Limb (tissue), 2 donors: ENCODE results near the gene NF2.

ENCODE experiments used
- DNase-seq, 2 donors: peaks; one replicate each; pipeline ENCODE4 v3.0.0-alpha.2; 2016; ENCODE audit errors: extremely low spot score in 2 of 2

NF2 gene

GRCh38 chr22:29663180-29663821 is 59.9 kb downstream of the NF2 start:
- DNase-seq = peak in 1 of 2 donors; percentile 27

- no peak for DNase-seq
Measured at GRCh38 chr22:29665486-29665885, 62.1 kb downstream of the NF2 start.

GRCh38 chr22:29668673-29669072 is 65.2 kb downstream of the NF2 start:
- no peak for DNase-seq

- no peak for DNase-seq
Measured at GRCh38 chr22:29670626-29671025, 67.2 kb downstream of the NF2 start.

- no peak for DNase-seq
Measured at GRCh38 chr22:29673361-29674066, 70.1 kb downstream of the NF2 start.

GRCh38 chr22:29674121-29674520 is 70.7 kb downstream of the NF2 start:
- DNase-seq = no peak

- DNase-seq = no peak
Measured at GRCh38 chr22:29679316-29679715, 75.9 kb downstream of the NF2 start.

GRCh38 chr22:29683536-29683935 is 80.1 kb downstream of the NF2 start:
- DNase-seq = no peak

GRCh38 chr22:29684244-29684643 is 80.8 kb downstream of the NF2 start:
- DNase-seq = no peak

GRCh38 chr22:29689206-29689879 is 85.9 kb downstream of the NF2 start:
- no peak for DNase-seq

- DNase-seq = peak; percentile 72 to 85
Measured at GRCh38 chr22:29689880-29690213, 86.4 kb downstream of the NF2 start.

- peak in 1 of 2 donors; percentile 66 for DNase-seq
Measured at GRCh38 chr22:29690476-29690875, 87.0 kb downstream of the NF2 start.

GRCh38 chr22:29691636-29692326 is 88.3 kb downstream of the NF2 start:
- no peak for DNase-seq

GRCh38 chr22:29692327-29692640 is 88.9 kb downstream of the NF2 start:
- no peak for DNase-seq

- no peak for DNase-seq
Measured at GRCh38 chr22:29693161-29693560, 89.7 kb downstream of the NF2 start.

- DNase-seq = no peak
Measured at GRCh38 chr22:29693671-29694070, 90.2 kb downstream of the NF2 start.

GRCh38 chr22:29695129-29695926 is 91.9 kb downstream of the NF2 start:
- DNase-seq = peak in 1 of 2 donors; percentile 65

GRCh38 chr22:29697853-29698598 is 94.6 kb downstream of the NF2 start:
- no peak for DNase-seq

- DNase-seq = no peak
Measured at GRCh38 chr22:29700206-29700899, 96.9 kb downstream of the NF2 start.

GRCh38 chr22:29700900-29701154 is 97.4 kb downstream of the NF2 start:
- DNase-seq = no peak
